ENCODE data around the gene STKLD1.
"Not testable (repeated sequence)": the region's sequence is repeated elsewhere in the genome, so short reads cannot be mapped to it uniquely, and the experiment has no call there.

STKLD1 gene

GRCh38 chr9:133375724-133376654, at the start of gene STKLD1, which contains the start of gene SURF4:
TSS of gene STKLD1 (plus strand) at chr9:133376366. CDS start at chr9:133376474, 108 bp downstream.
TSS of gene SURF4 (minus strand) at chr9:133376060. CDS start at chr9:133375969, 91 bp downstream.
- DNase-seq = peak; percentile 97 to 99 (median 98)

DNA sequence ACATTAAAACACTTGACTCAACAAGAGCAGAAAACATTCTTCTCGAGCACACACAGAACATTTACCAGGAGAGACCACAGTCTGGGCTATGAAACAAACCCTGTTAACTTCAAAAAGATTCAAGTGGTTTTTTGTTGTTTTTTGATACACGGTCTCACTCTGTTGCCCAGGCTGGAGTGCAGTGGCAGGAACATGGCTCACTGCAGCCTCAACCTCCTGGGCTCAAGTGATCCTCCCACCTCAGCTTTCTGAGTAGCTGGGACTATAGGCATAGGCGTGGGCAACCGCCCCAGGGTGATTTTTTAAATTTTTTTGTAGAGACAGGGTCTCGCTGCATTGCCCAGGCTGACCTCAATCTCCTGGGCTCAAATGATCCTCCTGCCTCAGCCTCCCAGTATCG, 49.1 kb upstream of the STKLD1 start:
- not testable (repeated sequence) for DNase-seq

DNA sequence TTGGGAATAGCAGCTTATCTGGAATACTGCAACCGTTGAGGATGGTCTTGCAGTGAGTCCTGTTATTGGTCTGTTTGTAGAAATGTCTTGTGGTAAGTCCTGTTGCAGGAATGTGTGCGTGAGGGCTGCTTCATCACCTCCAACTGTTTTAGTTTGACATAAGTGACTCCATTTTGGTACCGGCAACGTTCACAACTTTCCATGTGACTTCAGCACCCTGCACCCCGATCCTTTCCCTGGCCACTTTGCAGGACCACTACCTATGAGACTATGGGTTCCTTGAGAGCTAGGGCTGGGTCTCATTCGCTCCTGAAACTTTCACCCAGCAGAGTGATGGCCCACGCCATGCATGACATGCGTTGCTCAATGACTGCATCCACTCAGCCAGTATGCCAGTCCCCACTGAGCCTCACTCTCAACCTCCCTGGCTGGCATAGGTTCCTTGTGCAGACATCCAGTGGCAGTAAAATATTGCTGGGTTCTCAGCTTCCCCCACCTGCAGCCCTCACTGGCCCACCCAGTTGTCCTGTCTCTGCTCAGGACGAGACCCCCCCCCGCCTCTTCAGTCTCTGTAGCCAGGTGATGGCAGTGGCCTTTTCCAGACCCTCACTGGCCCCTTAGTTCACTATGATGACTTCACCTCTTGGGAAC, 48.2 kb upstream of the STKLD1 start:
- no peak for DNase-seq

GRCh38 chr9:133329306-133330156, 46.6 kb upstream of the STKLD1 start:
- not testable (repeated sequence) for DNase-seq

DNA sequence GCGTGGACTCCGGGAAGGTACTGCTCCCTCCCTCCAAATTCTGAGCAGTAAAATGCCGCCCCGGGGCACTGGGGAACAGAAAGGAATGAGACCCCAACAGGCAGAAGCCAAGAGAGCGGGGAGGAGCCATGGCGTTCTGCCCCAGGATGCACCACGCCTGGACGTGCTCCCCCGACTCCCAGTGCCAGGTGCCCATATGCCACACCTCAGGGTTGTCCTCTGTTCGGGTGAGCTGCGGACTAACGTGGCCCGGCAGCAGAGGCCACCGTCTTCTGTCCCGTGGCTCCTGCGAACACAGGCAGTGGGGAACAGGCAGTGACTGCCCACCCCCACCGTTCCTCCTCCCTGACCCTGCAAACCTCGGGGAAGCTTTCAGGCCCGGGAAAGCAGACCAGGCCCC, 44.9 kb upstream of the STKLD1 start:
- no peak for DNase-seq

- DNase-seq = no peak
These were observed 44.4 kb upstream of the STKLD1 start for GRCh38 chr9:133331641-133332380.

DNA sequence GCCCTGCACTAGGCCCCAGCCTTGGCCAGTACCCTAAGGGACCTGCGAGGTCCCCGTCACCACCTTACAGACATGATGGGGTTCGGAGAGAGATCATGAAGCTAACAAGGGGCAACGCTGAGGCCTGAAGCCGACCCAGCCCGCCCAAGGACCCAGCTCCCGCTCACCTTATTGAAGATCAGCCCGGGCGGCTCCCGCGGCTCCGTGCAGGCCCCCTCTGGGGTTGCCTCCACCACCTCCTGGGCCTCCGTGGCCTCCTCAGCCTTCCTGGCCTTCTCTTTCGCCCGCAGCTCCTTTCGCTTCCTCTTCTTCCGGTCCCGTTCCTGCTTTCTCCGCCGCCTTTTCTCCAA, 43.8 kb upstream of the STKLD1 start:
- DNase-seq = no peak

GRCh38 chr9:133333011-133333410, 43.2 kb upstream of the STKLD1 start:
- no peak for DNase-seq

DNA sequence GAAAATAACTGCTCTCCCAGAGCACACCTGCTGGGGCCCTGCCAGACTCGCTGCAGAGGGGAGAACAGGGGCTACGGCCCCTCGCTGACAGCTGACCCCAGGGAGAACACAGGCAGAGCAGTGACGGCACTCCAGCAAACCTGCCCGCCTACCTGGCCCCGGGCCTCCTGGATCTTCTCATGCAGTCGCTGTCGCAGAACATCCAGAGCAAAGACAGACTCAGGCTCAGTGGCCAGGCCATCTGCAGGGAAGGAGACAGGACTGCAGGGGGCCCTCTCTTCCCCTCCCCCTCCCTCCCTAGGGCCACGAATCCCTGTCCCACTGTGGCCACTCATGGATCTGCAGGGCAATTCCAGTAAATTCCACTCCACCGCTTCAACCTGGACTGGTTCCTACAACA, 42.6 kb upstream of the STKLD1 start:
- DNase-seq = no peak

GRCh38 chr9:133334161-133334560, 42.0 kb upstream of the STKLD1 start:
- DNase-seq = no peak

DNA sequence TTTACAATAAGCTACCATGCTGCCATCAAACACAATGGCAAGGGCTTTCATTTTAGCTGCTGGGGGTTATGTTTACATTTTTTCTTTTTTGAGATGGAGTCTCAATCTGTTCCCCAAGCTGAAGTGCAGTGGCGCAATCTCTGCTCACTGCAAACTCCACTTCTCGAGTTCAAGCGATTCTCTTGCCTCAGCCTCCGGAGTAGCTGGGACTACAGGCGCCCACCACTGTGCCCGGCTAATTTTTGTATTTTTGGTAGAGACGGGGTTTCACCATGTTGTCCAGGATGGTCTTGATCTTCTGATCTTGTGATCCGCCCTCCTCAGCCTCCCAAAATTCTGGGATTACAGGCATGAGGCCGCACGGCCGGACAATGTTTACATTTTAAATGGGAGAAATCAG, 41.3 kb upstream of the STKLD1 start:
- DNase-seq = not testable (repeated sequence)

GRCh38 chr9:133335924-133336811, 40.0 kb upstream of the STKLD1 start, which contains the start of gene SURF6:
TSS of gene SURF6 (minus strand) at chr9:133336188. CDS start at chr9:133336132, 56 bp downstream.
- peak; percentile 89 to 96 (median 94) for DNase-seq

- DNase-seq = no peak
These were observed 36.5 kb upstream of the STKLD1 start for GRCh38 chr9:133339641-133340040.

DNA sequence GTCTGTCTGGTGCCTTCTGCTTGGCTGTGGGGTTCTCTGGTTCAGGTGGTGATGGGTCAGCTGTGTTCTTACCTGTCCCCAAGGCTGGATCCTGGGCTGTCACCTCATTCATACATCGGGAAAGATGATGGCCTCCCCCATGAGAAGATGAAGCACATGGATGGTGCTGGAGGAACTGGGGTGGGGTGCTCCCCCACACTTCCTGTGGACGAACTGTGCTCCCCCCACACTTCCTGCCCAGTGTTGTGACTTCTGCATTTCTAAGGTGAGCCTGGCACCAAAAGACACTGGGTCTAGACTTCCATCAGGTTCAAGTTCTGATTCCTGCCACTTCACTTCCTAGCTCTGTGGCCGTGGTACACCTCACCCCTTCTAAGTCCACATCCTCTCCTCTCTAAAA, 35.9 kb upstream of the STKLD1 start:
- peak in 2 of 3 donors; percentile 44 to 48 for DNase-seq

DNA sequence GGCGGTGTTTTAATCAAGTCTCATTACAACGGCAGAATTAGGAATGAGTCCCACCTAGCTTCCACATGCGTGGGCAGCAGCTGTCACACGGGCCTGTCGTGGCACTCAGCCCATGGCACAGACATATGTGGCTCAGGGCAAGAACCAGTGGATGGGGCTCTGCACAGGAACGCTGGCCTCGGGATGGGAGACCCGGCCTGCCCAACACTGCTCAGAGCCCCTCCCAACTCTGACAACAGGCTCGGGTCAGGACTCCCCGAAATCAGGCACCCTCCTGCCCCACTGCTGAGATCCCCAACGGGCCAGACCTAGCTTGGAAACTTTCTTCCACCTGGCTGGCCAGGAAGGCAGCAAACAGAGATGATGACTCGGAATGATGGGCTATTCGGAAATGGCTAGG, 35.2 kb upstream of the STKLD1 start:
- peak in 1 of 3 donors; percentile 25 for DNase-seq

DNA sequence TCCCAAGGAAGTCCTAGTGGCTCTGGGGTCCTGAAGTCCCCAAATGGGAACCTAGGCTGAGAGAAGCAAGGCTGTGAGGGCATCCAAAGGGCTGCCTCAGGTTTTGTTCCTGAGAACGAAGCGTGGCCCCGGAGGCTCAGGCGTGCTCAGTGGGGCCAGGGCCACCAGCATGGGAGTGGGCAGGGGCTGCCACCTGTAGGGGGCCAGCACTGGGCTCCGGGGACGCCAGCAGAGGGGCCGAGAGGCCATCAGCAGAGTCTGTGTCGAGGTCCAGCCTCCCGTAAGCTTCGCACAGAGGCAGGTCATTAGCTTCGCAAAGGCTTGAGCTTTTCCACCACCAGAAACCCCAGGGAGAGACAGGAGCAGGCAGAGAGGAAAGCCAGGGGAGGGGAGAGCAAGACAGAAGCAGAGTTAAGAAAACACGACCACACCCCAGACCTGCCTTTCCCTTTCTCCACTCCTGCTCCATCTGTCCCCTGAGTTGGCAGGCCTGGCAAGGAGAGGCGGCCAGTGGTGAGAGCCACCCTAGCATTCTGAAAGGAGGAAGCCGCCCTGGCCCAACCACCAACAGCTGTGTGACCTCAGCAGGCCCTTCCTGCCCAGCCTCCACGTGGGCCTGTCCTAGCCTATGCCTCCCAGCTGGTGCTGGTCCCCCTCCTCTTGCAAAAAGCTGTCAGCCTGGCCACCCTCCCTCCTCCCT, 34.6 kb upstream of the STKLD1 start:
- peak; percentile 78 to 88 (median 82) for DNase-seq

DNA sequence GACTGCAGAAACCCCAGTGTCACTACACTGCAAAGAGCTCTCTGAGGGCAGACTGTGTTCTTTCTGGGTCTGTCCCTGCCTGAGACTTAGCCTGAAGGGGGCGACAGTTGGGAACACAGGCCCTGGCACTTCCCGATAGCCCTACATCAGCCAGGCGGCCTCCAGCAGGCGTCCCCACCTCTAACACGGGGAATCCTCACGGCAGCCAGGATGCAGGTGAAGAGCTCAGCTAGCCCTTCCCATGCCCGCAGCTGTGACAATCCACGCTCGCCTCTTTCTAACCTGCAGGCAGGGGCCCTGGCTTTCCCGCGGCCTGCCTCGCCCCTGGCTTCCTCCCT, 34.1 kb upstream of the STKLD1 start:
- DNase-seq = no peak

DNA sequence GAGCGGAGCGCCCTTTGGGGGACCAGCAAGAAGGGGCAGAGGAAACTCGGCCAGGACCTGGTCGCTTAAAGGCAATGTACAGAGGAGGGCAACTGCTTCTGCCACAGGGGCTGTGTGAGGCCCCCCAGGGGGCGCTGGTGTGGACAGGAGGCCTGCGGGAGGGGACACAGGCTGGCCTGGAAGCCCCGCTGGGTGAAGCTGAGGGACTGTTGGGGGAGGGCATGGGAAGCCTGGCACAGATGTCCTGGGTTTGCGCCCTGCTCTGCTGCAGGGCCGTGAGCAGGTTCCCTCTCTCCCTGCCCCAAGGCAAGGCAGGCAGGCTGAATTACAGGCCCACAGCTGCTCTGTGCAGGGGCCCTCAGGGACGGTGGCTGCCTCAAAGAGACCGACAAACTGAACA, 33.6 kb upstream of the STKLD1 start:
- peak in 1 of 3 donors; percentile 29 for DNase-seq

DNA sequence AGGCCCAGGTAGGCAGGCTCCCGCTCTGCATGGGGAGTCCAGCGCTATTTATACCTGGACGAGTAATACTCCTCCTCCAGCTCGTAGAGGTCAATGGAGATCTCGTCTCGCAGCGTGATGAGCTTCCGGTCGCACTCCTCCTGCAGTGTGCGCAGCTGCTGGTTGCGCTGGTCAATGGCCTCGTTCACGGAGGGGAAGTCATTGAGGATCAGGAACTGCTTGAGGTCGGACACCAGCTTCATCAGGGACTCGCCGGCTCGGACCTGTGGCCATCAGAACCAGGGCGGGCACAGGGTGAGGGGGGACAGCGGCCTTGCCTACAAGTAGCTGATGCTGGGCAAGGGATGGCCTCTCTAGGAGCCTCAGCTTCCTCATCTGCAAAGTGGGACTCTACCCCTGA, 32.1 kb upstream of the STKLD1 start:
- DNase-seq = no peak

DNA sequence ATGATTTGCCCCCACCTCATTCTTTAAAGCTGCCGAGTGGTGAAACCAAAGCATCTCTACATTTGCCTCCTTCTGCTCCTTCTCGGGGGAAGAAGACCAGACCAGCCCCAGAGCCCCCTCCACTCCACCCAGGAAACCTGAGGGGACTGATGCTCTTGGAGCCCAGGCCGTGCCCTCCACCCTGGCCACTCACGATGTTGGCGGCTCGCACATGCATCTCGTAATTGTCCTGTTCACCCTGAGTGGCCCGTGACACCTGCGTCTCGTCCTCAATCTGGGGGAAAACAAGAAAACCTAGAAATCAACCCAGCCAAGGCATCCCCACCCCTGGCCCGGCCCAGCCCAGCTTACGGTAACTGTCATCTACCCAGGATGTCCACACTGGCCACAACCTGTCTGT, 31.2 kb upstream of the STKLD1 start:
- no peak for DNase-seq

GRCh38 chr9:133345596-133345995, 30.6 kb upstream of the STKLD1 start:
- no peak for DNase-seq
